Measurements from ENCODE around the gene MSL2. TPM values are rescaled to one million over a fixed set of nuclear protein-coding genes. Genes with fewer than 3 reads are reported as not detected.
"Not testable (repeated sequence)": the region's sequence is repeated elsewhere in the genome, so short reads cannot be mapped to it uniquely, and the experiment has no call there.

Gene MSL2
- total RNA-seq, 1 experiment from 2014 or later = 28.5 TPM

- no peak overlapping the region for H3K27ac Mint-ChIP-seq (ENCODE audit: unreplicated experiment)
- DNase-seq = no peak
- no TSS peak for BruUV-seq (replicated peaks)
- H3K27me3 ChIP-seq (replicated peaks; ENCODE audit: control insufficient read depth, insufficient read depth, low read length) = no peaks in the 10 kb centered on the region
- H3K36me3 ChIP-seq (ENCODE audit: control insufficient read depth, insufficient read depth, low read length) = no peaks in the 10 kb centered on the region
- ChIA-PET POLR2A (no interaction called here), CTCF (no interaction called here)
- H3K9me3 ChIP-seq = no peaks in the 10 kb centered on the region
- no peaks in the 10 kb centered on the region for H3K27me3 Mint-ChIP-seq (ENCODE audit: insufficient read depth, unreplicated experiment)
- TF ChIP-seq, protein P1, sequence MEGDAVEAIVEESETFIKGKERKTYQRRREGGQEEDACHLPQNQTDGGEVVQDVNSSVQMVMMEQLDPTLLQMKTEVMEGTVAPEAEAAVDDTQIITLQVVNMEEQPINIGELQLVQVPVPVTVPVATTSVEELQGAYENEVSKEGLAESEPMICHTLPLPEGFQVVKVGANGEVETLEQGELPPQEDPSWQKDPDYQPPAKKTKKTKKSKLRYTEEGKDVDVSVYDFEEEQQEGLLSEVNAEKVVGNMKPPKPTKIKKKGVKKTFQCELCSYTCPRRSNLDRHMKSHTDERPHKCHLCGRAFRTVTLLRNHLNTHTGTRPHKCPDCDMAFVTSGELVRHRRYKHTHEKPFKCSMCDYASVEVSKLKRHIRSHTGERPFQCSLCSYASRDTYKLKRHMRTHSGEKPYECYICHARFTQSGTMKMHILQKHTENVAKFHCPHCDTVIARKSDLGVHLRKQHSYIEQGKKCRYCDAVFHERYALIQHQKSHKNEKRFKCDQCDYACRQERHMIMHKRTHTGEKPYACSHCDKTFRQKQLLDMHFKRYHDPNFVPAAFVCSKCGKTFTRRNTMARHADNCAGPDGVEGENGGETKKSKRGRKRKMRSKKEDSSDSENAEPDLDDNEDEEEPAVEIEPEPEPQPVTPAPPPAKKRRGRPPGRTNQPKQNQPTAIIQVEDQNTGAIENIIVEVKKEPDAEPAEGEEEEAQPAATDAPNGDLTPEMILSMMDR (IDR thresholded peaks at IDR 0.05; ENCODE audit: insufficient read depth in 1 of 2, low read depth in 1 of 2, low read length in 1 of 2, severe bottlenecking in 1 of 2, unreplicated experiment in 1 of 2) = no peak
- peaks cover 14% of the 10 kb centered on the region for H3K4me1 ChIP-seq
- no peak overlapping the region for H3K4me3 Mint-ChIP-seq (ENCODE audit: unreplicated experiment)
- no peaks in the 10 kb centered on the region for H3K9me3 Mint-ChIP-seq (ENCODE audit: unreplicated experiment)
- H3K4me3 ChIP-seq (ENCODE audit: low read depth, low read length) = no peak overlapping the region
- peaks cover 15% of the 10 kb centered on the region for H3K4me1 Mint-ChIP-seq (ENCODE audit: low read depth, unreplicated experiment)
- intact Hi-C loops (cut with micrococcal nuclease; ENCODE audit: unreplicated experiment) = no loop called here
- H3K36me3 Mint-ChIP-seq (ENCODE audit: insufficient read depth, unreplicated experiment) = no peaks in the 10 kb centered on the region
Observed at GRCh38 chr3:136235545-136235944, 39.4 kb upstream of the MSL2 start.

- ChIA-PET CTCF (no interaction called here), POLR2A (no interaction called here)
- no peaks in the 10 kb centered on the region for H3K9me3 ChIP-seq
- no peaks in the 10 kb centered on the region for H3K36me3 Mint-ChIP-seq (ENCODE audit: insufficient read depth, unreplicated experiment)
- no peak for DNase-seq
- no peak overlapping the region for H3K27ac Mint-ChIP-seq (ENCODE audit: unreplicated experiment)
- no TSS peak for BruUV-seq (replicated peaks)
- H3K27me3 Mint-ChIP-seq (ENCODE audit: insufficient read depth, unreplicated experiment) = no peaks in the 10 kb centered on the region
- intact Hi-C loops (cut with micrococcal nuclease; ENCODE audit: unreplicated experiment) = no loop called here
- no peaks in the 10 kb centered on the region for H3K36me3 ChIP-seq (ENCODE audit: control insufficient read depth, insufficient read depth, low read length)
- no peak overlapping the region for H3K4me3 ChIP-seq (ENCODE audit: low read depth, low read length)
- H3K4me1 ChIP-seq = no peaks in the 10 kb centered on the region
- H3K4me3 Mint-ChIP-seq (ENCODE audit: unreplicated experiment) = no peak overlapping the region
- H3K27me3 ChIP-seq (replicated peaks; ENCODE audit: control insufficient read depth, insufficient read depth, low read length) = no peaks in the 10 kb centered on the region
- no peaks in the 10 kb centered on the region for H3K9me3 Mint-ChIP-seq (ENCODE audit: unreplicated experiment)
- peaks cover 5% of the 10 kb centered on the region for H3K4me1 Mint-ChIP-seq (ENCODE audit: low read depth, unreplicated experiment)
- TF ChIP-seq, protein P1 (IDR thresholded peaks at IDR 0.05; ENCODE audit: insufficient read depth in 1 of 2, low read depth in 1 of 2, low read length in 1 of 2, severe bottlenecking in 1 of 2, unreplicated experiment in 1 of 2) = no peak
Observed at GRCh38 chr3:136232413-136232812, 36.3 kb upstream of the MSL2 start.

- BruUV-seq (replicated peaks); H3K27me3 ChIP-seq (replicated peaks; ENCODE audit: control insufficient read depth, insufficient read depth, low read length); intact Hi-C loops (cut with micrococcal nuclease; ENCODE audit: unreplicated experiment); H3K4me3 Mint-ChIP-seq (ENCODE audit: unreplicated experiment); POLR2A ChIA-PET; H3K27ac Mint-ChIP-seq (ENCODE audit: unreplicated experiment); CTCF ChIA-PET; H3K4me3 ChIP-seq (ENCODE audit: low read depth, low read length); H3K4me1 Mint-ChIP-seq (ENCODE audit: low read depth, unreplicated experiment); H3K4me1 ChIP-seq; H3K27me3 Mint-ChIP-seq (ENCODE audit: insufficient read depth, unreplicated experiment); H3K36me3 ChIP-seq (ENCODE audit: control insufficient read depth, insufficient read depth, low read length); H3K36me3 Mint-ChIP-seq (ENCODE audit: insufficient read depth, unreplicated experiment); DNase-seq; H3K9me3 ChIP-seq: not testable (repeated sequence)
- H3K9me3 Mint-ChIP-seq (ENCODE audit: unreplicated experiment) = peaks cover 26% of the 10 kb centered on the region
Observed at GRCh38 chr3:136222746-136223145, 26.6 kb upstream of the MSL2 start.

DNA sequence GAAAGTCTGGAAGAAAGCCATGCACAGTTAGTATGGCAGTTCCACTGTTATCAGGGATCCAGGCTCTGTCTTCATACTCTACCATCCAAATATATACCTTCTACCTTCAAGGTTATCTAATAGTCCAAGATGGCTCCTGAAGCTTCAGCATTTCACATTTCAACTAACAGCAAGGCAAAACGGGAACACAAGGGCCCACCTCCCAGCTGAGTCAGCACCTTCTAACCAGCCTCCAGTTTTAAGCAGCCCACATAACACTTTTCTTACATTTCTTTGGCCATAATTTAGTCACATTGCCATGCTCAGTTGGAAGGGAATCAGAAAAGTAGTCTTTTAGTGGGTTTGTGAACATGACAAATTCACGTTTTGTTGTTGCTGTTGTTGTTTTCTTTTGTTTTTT is 15.4 kb upstream of the MSL2 start:
- H3K9me3 ChIP-seq = no peaks in the 10 kb centered on the region
- Mint-ChIP-seq H3K4me3 (ENCODE audit: unreplicated experiment) (no peak overlapping the region), H3K27ac (ENCODE audit: unreplicated experiment) (no peak overlapping the region), H3K9me3 (ENCODE audit: unreplicated experiment) (no peaks in the 10 kb centered on the region), H3K4me1 (ENCODE audit: low read depth, unreplicated experiment) (no peaks in the 10 kb centered on the region), H3K27me3 (ENCODE audit: insufficient read depth, unreplicated experiment) (no peaks in the 10 kb centered on the region), H3K36me3 (ENCODE audit: insufficient read depth, unreplicated experiment) (no peaks in the 10 kb centered on the region)
- no peak for DNase-seq
- intact Hi-C loops (cut with micrococcal nuclease; ENCODE audit: unreplicated experiment) = no loop called here
- POLR2A ChIA-PET = no interaction called here
- no peaks in the 10 kb centered on the region for H3K4me1 ChIP-seq
- H3K27me3 ChIP-seq (replicated peaks; ENCODE audit: control insufficient read depth, insufficient read depth, low read length) = no peaks in the 10 kb centered on the region
- CTCF ChIA-PET = no interaction called here
- no TSS peak for BruUV-seq (replicated peaks)
- no peaks in the 10 kb centered on the region for H3K36me3 ChIP-seq (ENCODE audit: control insufficient read depth, insufficient read depth, low read length)
- H3K4me3 ChIP-seq (ENCODE audit: low read depth, low read length) = no peak overlapping the region
- TF ChIP-seq, protein P1 (IDR thresholded peaks at IDR 0.05; ENCODE audit: insufficient read depth in 1 of 2, low read depth in 1 of 2, low read length in 1 of 2, severe bottlenecking in 1 of 2, unreplicated experiment in 1 of 2) = no peak

Data from Caco-2 (cell line).